Measurements from ENCODE around the gene PPARG.
"Not testable (repeated sequence)": the region's sequence is repeated elsewhere in the genome, so short reads cannot be mapped to it uniquely, and the experiment has no call there.

Gene PPARG

GRCh38 chr3:12477256-12477655, 188.4 kb downstream of the PPARG start:
- POLR2A ChIA-PET (ENCODE audit: low non-redundant PET) = no interaction called here
- TF ChIP-seq, protein P1, sequence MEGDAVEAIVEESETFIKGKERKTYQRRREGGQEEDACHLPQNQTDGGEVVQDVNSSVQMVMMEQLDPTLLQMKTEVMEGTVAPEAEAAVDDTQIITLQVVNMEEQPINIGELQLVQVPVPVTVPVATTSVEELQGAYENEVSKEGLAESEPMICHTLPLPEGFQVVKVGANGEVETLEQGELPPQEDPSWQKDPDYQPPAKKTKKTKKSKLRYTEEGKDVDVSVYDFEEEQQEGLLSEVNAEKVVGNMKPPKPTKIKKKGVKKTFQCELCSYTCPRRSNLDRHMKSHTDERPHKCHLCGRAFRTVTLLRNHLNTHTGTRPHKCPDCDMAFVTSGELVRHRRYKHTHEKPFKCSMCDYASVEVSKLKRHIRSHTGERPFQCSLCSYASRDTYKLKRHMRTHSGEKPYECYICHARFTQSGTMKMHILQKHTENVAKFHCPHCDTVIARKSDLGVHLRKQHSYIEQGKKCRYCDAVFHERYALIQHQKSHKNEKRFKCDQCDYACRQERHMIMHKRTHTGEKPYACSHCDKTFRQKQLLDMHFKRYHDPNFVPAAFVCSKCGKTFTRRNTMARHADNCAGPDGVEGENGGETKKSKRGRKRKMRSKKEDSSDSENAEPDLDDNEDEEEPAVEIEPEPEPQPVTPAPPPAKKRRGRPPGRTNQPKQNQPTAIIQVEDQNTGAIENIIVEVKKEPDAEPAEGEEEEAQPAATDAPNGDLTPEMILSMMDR (conservative IDR thresholded peaks at IDR 0.05; ENCODE audit: low read depth) = no peak
- no peak overlapping the region for H3K27ac ChIP-seq
- CTCF ChIA-PET = no interaction called here
- DNase-seq (ENCODE audit: low spot score) = no peak

DNA sequence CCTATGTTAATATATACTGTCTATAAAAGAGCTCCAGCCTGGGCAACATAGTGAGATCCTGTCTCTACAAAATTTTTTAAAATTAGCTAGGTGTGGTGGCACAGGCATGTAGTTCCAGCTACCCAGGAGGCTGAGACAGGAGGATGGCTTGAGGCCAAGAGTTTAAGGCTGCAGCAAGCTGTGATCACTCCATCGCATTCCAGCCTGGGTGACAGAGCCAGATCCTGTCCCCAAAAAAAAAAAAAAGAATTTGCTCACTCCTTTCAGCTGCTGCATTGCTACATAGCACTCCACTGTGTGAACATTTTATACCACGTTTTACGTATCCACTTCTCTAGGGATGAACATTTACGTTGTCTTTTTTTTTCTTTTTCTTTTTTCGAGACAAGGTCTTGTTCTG, 189.5 kb downstream of the PPARG start:
- ChIA-PET CTCF (interaction anchor here (0.7 kb wide), 1 partner anchor 359 kb away, joined by 4 read pairs; no protein-coding TSS in a partner anchor), POLR2A (ENCODE audit: low non-redundant PET) (no interaction called here)
- TF ChIP-seq, protein P1 (conservative IDR thresholded peaks at IDR 0.05; ENCODE audit: low read depth) = no peak
- DNase-seq (ENCODE audit: low spot score) = no peak
- no peak overlapping the region for H3K27ac ChIP-seq

DNA sequence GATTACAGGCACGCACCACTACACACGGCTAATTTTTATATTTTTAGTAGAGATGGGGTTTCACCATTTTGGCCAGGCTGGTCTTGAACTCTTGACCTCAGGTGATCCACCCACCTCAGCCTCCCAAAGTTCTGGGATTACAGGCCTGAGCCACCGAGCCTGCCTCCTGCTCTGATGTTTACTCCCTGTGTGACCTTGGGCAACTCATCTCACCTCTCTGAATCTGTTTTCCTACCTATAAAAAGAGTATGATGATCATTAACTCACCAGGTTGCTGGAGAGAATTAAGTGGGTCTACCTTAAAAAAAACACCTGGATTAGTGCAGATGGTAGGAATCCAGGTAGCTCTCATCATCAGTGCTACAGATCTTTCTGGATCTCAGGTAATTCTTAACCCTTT, 190.3 kb downstream of the PPARG start:
- POLR2A ChIA-PET (ENCODE audit: low non-redundant PET); H3K27ac ChIP-seq; DNase-seq (ENCODE audit: low spot score): not testable (repeated sequence)
- CTCF ChIA-PET = interaction anchor here (0.5 to 1.6 kb wide), 14 partner anchors 9 to 428 kb away, joined by 3 to 19 read pairs (median 4); no protein-coding TSS in a partner anchor

GRCh38 chr3:12479919-12480427, 191.1 kb downstream of the PPARG start:
- no peak overlapping the region for H3K27ac ChIP-seq
- TF ChIP-seq, protein P1 (conservative IDR thresholded peaks at IDR 0.05; ENCODE audit: low read depth) = peak; percentile 73
- ChIA-PET CTCF (interaction anchor here (0.5 to 1.6 kb wide), 15 partner anchors 12 to 428 kb away, joined by 3 to 19 read pairs (median 4); no protein-coding TSS in a partner anchor), POLR2A (ENCODE audit: low non-redundant PET) (no interaction called here)
- DNase-seq (ENCODE audit: low spot score) = peak; percentile 57

DNA sequence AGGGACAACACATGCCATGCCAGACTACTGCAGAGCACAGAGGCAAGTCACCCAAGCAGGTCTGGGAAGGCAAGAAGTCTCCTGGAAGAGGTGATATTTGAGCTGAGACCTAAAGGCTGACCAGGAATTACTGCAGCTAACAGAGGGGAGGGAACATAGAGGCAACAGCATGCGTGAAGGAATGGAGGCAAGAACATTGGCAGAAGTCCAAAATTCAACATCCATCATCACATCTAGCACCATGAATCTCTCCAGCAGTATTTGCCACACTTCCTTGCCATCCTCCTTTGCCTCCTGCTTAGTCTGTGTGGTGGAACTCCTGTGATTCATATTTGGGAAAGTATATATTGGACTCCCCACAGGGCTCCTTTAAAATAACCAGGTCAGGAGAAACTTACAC, 194.5 kb downstream of the PPARG start:
- CTCF ChIA-PET = interaction anchor here (0.6 kb wide), 2 partner anchors 409 to 1248 kb away, joined by 3 to 5 read pairs; no protein-coding TSS in a partner anchor
- POLR2A ChIA-PET (ENCODE audit: low non-redundant PET) = no interaction called here
- peak overlapping the region; percentile 75 for H3K27ac ChIP-seq
- DNase-seq (ENCODE audit: low spot score) = no peak
- TF ChIP-seq, protein P1 (conservative IDR thresholded peaks at IDR 0.05; ENCODE audit: low read depth) = no peak

- no peak for DNase-seq (ENCODE audit: low spot score)
- POLR2A ChIA-PET (ENCODE audit: low non-redundant PET) = interaction anchor here (0.6 to 1.0 kb wide), 2 partner anchors 24 to 73 kb away, joined by 3 read pairs; partner anchors contain the start of gene MKRN2
- TF ChIP-seq, protein P1 (conservative IDR thresholded peaks at IDR 0.05; ENCODE audit: low read depth) = no peak
- peak overlapping the region; percentile 75 for H3K27ac ChIP-seq
- CTCF ChIA-PET = interaction anchor here (0.6 to 0.7 kb wide), 3 partner anchors 12 to 1248 kb away, joined by 3 to 5 read pairs (median 3); no protein-coding TSS in a partner anchor
Observed at GRCh38 chr3:12483872-12484197, 195.0 kb downstream of the PPARG start.
